NB4 (cell line): Measurements from ENCODE around the gene MYZAP.

Source experiments
- POLR2A ChIP-seq: IDR thresholded peaks from 2 replicates; pipeline ENCODE4 v1.6.1; 2011; ENCODE audit warnings: mild to moderate bottlenecking; ENCODE audit not compliant: insufficient read length; ENCODE audit errors: extremely low read depth
- TF ChIP-seq, protein P1 (sequence below): IDR thresholded peaks from one replicate; pipeline ENCODE4 v1.5.1; 2012; ENCODE audit warnings: low read depth, low read length

DNA sequence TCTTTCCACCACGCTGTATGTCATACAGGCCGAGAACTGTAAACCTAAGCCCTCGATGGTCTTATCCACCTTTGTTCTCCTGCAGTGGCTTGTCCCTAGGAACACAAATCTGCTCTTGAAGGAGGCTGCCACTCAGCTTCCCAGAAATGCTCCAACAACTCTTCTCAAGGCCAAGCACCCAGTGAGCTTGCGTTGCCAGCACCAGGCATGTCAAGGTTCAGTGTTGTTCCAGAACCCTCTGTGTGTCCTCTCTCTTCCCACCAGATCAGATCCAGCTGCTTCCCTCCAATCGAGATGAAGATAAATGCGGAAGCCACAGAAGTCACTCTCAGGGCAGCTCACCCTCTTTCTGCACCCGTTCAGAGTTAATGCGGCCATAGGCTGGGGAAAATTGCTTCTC, 11.3 kb upstream of the MYZAP start:
- TF ChIP-seq, protein P1, sequence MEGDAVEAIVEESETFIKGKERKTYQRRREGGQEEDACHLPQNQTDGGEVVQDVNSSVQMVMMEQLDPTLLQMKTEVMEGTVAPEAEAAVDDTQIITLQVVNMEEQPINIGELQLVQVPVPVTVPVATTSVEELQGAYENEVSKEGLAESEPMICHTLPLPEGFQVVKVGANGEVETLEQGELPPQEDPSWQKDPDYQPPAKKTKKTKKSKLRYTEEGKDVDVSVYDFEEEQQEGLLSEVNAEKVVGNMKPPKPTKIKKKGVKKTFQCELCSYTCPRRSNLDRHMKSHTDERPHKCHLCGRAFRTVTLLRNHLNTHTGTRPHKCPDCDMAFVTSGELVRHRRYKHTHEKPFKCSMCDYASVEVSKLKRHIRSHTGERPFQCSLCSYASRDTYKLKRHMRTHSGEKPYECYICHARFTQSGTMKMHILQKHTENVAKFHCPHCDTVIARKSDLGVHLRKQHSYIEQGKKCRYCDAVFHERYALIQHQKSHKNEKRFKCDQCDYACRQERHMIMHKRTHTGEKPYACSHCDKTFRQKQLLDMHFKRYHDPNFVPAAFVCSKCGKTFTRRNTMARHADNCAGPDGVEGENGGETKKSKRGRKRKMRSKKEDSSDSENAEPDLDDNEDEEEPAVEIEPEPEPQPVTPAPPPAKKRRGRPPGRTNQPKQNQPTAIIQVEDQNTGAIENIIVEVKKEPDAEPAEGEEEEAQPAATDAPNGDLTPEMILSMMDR, result no peak
- no peak for TF ChIP-seq POLR2A
